ENCODE data around the gene SCUBE1. TPM values are rescaled to one million over a fixed set of nuclear protein-coding genes. Genes with fewer than 3 reads are reported as not detected.

Gene SCUBE1
- total and polyA plus RNA-seq, 2 experiments from 2014 or later, result 0.81 to 3.2 TPM

DNA sequence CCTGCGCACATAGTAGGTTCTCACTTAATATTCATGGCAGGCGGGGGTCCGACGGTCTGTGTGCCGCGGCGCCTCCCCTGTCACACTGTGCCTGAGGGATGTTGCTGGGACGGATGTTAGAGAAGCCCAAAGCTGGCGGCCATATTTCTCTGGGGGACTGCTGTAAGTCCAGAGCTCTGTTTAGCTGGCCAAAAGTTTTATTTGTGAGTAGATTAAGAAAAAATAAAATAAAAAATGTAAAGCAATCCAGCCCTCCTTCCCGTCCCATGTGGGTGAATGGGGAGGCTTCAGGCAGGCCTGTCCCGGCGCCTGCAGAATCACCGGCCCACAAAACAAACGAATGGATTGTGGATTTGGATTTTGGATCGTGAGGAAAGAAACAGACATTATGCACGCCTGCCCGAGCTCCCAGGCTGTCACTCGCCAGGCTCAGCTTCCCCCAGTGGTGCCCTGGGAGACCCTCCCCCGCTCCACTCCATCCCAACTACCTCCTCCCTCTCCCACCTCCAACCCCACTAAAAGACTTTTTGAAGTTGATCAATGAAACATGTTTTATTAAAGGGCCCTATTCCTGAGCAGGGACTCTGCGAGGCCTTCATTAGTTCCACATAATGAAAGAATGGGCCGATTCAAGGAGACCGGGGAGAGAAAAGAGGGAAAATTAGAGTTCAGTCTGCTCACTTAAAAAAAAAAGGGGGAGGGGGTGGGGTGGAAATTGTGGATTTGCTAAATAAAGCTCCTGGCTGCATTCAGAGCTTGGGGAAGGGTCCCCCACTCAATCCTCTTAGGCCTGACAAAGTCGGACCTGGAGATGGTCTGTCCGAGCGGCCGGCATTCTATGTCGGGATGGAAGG lies 20.4 kb upstream of the SCUBE1 start:
- no peaks in the 10 kb centered on the region for H4K20me1 ChIP-seq (replicated peaks; ENCODE audit: insufficient read depth)
- no peaks in the 10 kb centered on the region for H3F3A ChIP-seq (replicated peaks; ENCODE audit: low read depth)
- Mint-ChIP-seq H3K27ac (no peak overlapping the region), H3K4me3 (no peak overlapping the region), H3K4me1 (peaks cover 5% of the 10 kb centered on the region; the same call in 2 of the 3 replicates), H3K9me3 (peaks cover 8% of the 10 kb centered on the region; the same call in 1 of the 3 replicates), H3K36me3 (ENCODE audit: low read depth) (no peaks in the 10 kb centered on the region), H3K27me3 (ENCODE audit: insufficient read depth, low read depth, poor library complexity) (peaks cover 15% of the 10 kb centered on the region)
- 0 out of 2 replicates have a peak overlapping the region, but pooled peaks have one; percentile 50 for H3K27ac ChIP-seq (ENCODE audit: low read depth)
- ATAC-seq (peak; percentile 66), DNase-seq (ENCODE audit: low spot score) (no peak)
- TF ChIP-seq ETS1 (IDR thresholded peaks at IDR 0.05) (no peak), JUNB (IDR thresholded peaks at IDR 0.05; ENCODE audit: unreplicated experiment) (no peak), ZNF462 (CRISPR knock-in tag; IDR thresholded peaks at IDR 0.05) (no peak), REST (IDR thresholded peaks at IDR 0.05; ENCODE audit: unreplicated experiment) (no peak), NANOG (IDR thresholded peaks at IDR 0.05; ENCODE audit: borderline replicate concordance) (no peak), CREB1 (CRISPR knock-in tag; IDR thresholded peaks at IDR 0.05; ENCODE audit: low read depth) (no peak), STAT1 (IDR thresholded peaks at IDR 0.05; ENCODE audit: unreplicated experiment) (no peak), ZNF331 (CRISPR knock-in tag; IDR thresholded peaks at IDR 0.05; ENCODE audit: low read depth) (no peak)
- TF ChIP-seq, protein P1, sequence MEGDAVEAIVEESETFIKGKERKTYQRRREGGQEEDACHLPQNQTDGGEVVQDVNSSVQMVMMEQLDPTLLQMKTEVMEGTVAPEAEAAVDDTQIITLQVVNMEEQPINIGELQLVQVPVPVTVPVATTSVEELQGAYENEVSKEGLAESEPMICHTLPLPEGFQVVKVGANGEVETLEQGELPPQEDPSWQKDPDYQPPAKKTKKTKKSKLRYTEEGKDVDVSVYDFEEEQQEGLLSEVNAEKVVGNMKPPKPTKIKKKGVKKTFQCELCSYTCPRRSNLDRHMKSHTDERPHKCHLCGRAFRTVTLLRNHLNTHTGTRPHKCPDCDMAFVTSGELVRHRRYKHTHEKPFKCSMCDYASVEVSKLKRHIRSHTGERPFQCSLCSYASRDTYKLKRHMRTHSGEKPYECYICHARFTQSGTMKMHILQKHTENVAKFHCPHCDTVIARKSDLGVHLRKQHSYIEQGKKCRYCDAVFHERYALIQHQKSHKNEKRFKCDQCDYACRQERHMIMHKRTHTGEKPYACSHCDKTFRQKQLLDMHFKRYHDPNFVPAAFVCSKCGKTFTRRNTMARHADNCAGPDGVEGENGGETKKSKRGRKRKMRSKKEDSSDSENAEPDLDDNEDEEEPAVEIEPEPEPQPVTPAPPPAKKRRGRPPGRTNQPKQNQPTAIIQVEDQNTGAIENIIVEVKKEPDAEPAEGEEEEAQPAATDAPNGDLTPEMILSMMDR (conservative IDR thresholded peaks at IDR 0.05; ENCODE audit: low read depth in 2 of 2), result no peak
- H3K4me3 ChIP-seq, result no peak overlapping the region
- H3K36me3 ChIP-seq (ENCODE audit: insufficient read depth), result no peaks in the 10 kb centered on the region
- H3K9me2 ChIP-seq (ENCODE audit: insufficient read depth), result no peaks in the 10 kb centered on the region; the same call in 1 of the 2 replicates
- peak overlapping the region; percentile 60 for H3K4me2 ChIP-seq
- H3K79me2 ChIP-seq (replicated peaks; ENCODE audit: insufficient read depth), result no peaks in the 10 kb centered on the region
- H3K4me1 ChIP-seq (ENCODE audit: insufficient read depth), result peaks cover 11% of the 10 kb centered on the region; the same call in 1 of the 2 replicates
- H3K27me3 ChIP-seq (ENCODE audit: insufficient read depth), result no peaks in the 10 kb centered on the region
- H2AFZ ChIP-seq, result peak overlapping the region; percentile 89
